ENCODE data around the gene PAQR4.

DNA sequence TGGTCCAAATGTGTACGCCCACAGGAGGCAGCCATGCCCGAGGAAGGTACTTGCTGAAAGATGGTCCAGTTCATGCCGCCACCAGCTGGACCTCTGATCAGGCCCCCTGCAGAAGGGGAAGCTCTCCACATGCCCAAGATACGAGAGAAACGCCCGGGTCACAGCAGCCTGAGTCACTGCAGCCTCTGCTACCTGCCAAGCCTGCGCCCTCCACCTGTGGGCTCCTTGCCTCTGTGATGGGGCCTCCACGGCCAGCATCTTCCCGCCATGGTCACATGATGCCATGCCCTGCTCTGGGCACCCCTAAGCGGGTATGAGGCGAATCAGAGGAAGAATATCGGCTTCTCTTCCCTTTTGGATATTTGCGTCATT lies 18.8 kb upstream of the PAQR4 start:
- TF ChIP-seq, protein P1, sequence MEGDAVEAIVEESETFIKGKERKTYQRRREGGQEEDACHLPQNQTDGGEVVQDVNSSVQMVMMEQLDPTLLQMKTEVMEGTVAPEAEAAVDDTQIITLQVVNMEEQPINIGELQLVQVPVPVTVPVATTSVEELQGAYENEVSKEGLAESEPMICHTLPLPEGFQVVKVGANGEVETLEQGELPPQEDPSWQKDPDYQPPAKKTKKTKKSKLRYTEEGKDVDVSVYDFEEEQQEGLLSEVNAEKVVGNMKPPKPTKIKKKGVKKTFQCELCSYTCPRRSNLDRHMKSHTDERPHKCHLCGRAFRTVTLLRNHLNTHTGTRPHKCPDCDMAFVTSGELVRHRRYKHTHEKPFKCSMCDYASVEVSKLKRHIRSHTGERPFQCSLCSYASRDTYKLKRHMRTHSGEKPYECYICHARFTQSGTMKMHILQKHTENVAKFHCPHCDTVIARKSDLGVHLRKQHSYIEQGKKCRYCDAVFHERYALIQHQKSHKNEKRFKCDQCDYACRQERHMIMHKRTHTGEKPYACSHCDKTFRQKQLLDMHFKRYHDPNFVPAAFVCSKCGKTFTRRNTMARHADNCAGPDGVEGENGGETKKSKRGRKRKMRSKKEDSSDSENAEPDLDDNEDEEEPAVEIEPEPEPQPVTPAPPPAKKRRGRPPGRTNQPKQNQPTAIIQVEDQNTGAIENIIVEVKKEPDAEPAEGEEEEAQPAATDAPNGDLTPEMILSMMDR (conservative IDR thresholded peaks at IDR 0.05 in 1 of 2, IDR thresholded peaks at IDR 0.05 in 1 of 2; ENCODE audit: extremely low read depth in 1 of 2, insufficient read depth in 1 of 2, low read depth in 1 of 2, low read length in 2 of 2): no peak
- no peak for TF ChIP-seq EZH2 (IDR thresholded peaks at IDR 0.05; ENCODE audit: borderline replicate concordance, low read length)
